HG03039 (cell line): ENCODE results near the gene STAMBPL1.
"Not testable (repeated sequence)": the region's sequence is repeated elsewhere in the genome, so short reads cannot be mapped to it uniquely, and the experiment has no call there.

Experiments
- ATAC-seq: cut with Tn5 transposase; IDR thresholded peaks from one replicate; pipeline ENCODE4 v1.9.1; 2021; ENCODE audit warnings: mild to moderate bottlenecking, moderate library complexity; ENCODE audit not compliant: unreplicated experiment

STAMBPL1 gene

GRCh38 chr10:88879534-88880281, at the start of gene STAMBPL1:
STAMBPL1 (plus strand) TSS chr10:88880245; CDS start chr10:88901709, 21,464 bp downstream.
- peak; percentile 43 for ATAC-seq

DNA sequence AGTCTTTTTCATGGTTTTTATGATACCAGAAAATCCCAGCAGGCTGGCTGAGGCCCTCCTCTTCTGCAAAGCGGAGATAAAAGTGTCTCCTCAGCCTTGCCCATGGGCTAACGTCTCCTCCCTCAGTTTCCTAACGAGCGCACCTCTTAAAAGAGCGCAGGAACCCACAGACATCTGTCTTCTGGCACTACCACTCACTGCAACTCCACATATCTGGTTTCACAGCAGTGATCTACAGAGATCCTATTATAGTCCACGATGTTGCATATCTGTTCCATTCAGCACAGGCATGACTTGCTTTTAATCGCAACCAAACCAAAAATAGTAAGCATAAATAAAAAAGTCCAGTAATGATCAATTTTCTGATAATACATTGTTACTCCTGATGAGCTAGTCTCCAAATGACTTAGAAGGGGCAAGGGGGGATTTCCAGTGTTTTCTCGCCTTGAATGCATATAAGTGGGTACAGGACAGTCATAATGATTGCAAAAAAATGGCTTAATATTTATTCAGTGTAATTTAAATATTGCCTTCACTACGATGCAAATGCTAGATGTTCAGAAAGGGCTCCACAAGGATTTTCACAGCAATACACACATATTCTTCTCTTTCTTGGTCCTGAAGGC, 49.3 kb upstream of the STAMBPL1 start:
- ATAC-seq, result no peak

GRCh38 chr10:88831709-88832108, 48.3 kb upstream of the STAMBPL1 start:
- no peak for ATAC-seq

DNA sequence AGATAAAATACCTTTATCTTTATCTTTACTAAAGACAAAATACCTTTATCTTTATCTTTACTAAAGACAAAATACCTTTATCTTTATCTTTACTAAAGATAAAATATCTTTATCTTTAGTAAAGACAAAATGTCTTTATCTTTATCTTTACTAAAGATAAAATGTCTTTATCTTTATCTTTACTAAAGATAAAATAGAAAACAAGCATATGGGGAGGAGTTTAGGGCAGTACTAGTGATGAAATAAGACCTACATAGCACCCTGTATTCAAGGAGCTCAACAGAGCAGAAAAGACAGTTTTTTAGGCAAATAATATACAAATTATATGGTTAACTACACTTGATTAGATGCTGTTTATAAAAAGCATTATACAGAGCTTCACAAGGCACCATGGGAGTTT, 47.7 kb upstream of the STAMBPL1 start:
- no peak for ATAC-seq

DNA sequence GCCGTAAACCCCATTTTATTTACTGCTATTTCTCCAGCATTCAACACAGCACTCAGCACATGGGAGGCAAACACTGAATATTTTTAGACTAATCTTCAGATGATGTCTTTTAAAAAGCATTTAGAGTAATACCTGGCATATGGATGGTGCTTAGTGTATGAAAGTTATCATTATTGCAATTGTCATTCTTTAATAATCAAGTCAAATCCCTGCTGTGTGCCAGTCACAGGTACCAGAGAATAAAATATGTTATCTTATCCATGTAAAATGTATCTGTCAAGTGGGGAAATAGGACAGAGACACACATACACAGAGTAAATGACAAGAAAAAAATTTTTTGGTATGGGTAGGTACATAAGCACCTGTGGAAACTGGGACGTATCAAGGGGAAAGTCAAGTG, 46.9 kb upstream of the STAMBPL1 start:
- no peak for ATAC-seq

DNA sequence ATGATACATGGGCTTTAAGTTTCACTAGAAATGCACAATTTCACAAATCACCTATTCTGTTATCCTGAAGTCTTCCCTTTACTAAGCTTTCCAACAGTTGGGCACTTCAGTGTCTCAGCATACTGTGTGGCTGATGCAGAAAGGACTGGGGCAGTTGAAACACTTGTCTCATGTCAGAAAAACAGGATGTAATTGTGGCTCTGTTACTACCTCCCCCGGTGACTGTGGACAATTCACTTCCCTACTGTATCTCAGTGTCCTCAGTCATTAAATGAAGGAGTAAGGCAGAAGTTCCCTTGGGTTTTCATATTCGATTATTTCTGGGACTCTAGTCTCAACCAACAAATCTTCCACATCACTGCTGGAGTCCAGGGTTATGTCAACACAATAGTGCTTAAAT, 46.3 kb upstream of the STAMBPL1 start:
- no peak for ATAC-seq

- peak; percentile 83 for ATAC-seq
Measured at GRCh38 chr10:88835096-88835909, 44.7 kb upstream of the STAMBPL1 start.

DNA sequence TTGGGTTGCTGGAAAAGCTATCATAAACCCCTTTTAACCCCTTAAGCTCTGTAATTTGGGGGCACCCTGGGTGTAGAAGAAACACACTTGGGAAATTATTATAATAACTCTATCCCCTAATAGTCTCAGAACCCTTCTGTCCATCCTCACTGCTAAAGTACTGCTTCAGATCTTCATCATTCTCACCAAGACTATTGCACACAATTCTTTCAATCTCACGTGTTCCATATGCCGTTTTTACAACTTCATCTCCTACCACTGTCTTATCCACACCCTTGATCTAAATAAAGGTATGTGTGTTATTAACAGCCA, 44.2 kb upstream of the STAMBPL1 start:
- no peak for ATAC-seq

- ATAC-seq, result not testable (repeated sequence)
Measured at GRCh38 chr10:88837632-88838031, 42.4 kb upstream of the STAMBPL1 start.

- no peak for ATAC-seq
Measured at GRCh38 chr10:88838766-88839350, 41.2 kb upstream of the STAMBPL1 start.

GRCh38 chr10:88840104-88840503, 39.9 kb upstream of the STAMBPL1 start:
- no peak for ATAC-seq

GRCh38 chr10:88840881-88841280, 39.2 kb upstream of the STAMBPL1 start:
- no peak for ATAC-seq

DNA sequence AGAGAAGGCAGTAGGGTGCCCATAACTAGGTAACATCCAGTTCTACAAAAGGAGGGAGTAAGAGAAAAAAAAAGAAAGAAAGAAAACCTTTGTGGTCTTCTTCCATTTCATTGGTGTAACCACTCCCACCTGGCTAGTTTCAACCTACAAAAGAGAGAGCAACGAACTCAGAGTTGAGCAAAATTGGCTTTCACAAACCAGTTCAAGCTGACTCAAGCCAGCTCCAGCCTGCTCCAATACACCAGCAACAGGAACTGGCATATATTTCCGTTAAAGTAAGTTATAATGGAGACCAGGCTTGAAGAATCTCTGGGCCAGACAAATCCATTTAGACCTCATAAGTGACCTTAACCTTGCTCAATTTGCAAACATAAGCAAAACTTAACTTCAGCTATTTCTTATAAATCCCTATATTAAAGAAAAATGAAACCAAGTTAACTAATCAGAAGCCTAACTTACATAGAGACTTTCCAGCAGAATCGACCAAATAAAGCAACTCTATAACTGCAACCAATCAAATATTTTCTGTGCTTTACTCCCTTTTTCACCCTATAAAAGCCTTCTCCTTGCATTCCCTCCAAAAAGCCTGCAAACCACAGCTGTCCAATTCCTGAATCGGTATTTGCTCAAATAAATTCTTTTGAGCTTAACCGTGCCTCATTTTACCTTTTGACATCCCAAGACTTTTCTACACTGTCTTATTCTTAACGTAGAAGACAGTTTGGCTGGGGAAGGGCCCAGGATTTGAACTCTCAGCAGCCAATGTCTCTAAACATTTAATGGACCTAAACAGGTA, 38.5 kb upstream of the STAMBPL1 start:
- no peak for ATAC-seq

GRCh38 chr10:88843171-88843570, 36.9 kb upstream of the STAMBPL1 start:
- no peak for ATAC-seq

DNA sequence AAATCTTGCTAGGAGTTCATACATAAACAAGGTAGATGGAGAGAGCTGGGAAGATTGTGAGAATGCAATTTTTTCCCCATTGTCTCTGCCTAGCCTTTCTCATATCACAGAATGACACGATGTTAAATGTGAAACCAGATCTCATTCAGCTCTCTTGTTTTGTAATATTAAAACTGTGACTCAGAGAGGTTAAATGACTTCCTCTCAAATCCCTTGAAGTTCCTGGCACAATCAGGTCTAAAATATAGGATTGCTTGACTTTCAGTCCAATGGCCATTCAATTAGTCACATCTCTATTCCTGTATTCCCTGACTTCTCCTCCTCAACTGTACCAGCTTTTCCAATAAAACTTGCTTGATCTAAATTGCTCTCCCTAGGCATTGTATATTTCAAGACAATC, 31.5 kb upstream of the STAMBPL1 start:
- no peak for ATAC-seq

- ATAC-seq, result no peak
Measured at GRCh38 chr10:88849234-88849633, 30.8 kb upstream of the STAMBPL1 start.

- ATAC-seq, result no peak
Measured at GRCh38 chr10:88850712-88851111, 29.3 kb upstream of the STAMBPL1 start.

- no peak for ATAC-seq
Measured at GRCh38 chr10:88851706-88852105, 28.3 kb upstream of the STAMBPL1 start, which contains the start of gene ANKRD22. ANKRD22 (minus strand) TSS chr10:88851844; CDS start chr10:88851607, 237 bp downstream.

DNA sequence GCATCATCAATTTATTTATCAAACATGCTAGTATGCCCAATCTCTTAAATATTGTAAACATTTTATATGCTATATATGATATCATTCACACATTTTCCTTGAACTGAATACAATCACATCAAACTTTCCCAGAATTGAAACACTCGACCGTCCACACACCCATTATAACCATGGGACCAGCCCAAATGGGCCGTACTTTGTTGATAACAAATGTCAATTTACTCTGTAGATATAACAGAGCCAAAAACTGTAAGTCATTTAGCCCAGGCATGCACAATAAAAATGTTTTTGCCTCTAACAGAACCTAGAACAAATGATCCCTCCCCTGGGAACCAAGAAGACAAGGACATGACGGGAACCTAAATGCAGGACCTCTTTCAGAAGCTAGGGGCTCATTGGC, 27.7 kb upstream of the STAMBPL1 start:
- no peak for ATAC-seq

DNA sequence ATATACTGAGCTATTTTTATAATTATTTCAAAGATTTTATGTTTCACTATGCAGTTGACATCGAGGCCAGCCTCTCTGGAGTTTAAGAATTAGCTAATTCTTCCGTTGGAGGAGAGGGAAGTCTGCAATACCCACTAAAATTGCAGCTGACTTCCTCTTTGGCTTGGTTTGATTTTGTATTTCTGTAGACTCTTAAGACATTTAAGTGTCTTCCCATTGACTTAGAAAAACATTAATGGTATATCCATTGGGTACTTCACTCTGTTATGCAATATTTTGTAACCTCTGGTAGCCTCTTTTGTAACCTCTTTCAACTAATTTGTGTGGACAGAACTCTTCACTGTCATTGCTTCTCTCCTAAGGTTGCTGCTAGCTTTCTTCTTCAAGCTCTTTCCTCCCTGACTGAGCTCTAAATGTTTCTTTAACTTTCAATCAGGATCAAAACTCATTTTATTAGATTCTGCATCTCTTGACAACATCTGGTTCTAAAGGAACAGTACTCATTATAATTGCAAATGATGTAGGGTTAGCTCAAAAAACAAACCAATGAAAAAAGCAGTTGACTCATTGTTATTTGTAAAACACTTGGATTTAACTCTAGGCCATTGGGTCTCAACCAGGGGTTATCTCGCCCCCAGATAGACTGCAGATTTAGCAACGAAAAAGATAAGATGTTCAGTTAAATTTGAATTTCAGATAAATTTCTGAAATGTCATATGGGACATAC, 26.7 kb upstream of the STAMBPL1 start:
- no peak for ATAC-seq
